HG02798 (cell line): Measurements from ENCODE around the gene RPL13A.

Source experiments
- ATAC-seq: cut with Tn5 transposase; IDR thresholded peaks from one replicate; pipeline ENCODE4 v1.9.1; 2021; ENCODE audit warnings: mild to moderate bottlenecking; ENCODE audit not compliant: unreplicated experiment, poor library complexity

The RPL13A gene

GRCh38 chr19:49475995-49476880 is 11.2 kb upstream of the RPL13A start:
- ATAC-seq: no peak

DNA sequence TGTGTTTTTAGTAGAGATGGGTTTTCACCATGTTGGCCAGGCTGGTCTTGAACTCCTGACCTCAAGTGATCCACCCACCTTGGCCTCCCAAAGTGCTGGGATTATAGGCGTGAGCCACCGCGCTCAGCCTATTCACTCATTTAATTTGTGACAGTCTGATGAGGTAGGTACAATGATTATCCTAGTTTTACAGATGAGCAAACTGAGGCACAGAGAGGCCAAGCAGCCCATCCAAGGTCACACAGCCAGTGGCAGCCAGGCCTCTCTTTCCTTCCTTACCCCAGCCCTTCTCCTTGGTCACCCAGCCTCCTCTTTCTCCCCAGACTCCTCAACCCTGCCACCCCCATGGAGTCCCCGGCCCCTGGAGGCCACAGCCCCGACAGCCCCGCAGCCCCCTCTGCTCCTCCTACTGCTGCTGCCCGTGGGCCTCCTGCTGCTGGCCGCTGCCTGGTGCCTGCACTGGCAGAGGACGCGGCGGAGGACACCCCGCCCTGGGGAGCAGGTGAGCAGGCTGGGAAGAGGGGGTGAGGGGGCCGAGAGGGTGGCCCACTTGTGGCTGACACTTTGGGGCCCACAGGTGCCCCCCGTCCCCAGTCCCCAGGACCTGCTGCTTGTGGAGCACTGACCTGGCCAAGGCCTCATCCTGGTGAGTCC is 7.3 kb upstream of the RPL13A start:
- no peak for ATAC-seq

DNA sequence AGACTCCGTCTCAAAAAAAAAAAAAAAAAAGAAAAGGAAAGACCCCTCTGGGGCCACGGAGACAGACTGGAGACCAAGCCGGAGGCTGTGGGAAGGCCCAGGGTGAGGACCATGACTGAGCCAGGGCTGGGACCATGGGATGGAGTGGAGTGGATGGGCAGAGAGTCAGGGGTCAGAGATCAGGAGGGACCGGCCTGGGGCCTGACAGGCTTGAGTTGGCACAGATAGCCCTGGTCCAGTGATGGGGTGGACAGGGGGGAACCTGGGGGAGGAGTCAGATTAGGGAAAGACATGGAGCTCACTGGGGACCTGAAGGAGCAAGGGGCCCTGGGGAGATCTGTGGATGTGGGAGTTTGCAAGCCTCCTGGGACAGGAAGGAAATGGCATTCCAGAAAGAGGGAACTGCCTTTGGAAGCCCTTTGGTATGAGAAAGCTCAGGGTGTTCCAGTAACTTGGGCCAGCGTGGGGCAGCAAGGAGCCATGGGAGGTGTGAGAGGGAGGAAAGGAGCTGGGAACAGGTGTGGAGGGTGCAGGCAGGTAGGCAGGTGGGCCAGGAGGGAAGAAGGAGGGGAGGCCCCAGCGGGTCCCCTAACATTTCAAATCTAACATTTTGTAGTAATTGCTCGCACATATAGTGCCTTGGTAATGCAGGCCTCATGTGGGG is 6.3 kb upstream of the RPL13A start:
- ATAC-seq: no peak

GRCh38 chr19:49486232-49486631 is 1.2 kb upstream of the RPL13A start:
- ATAC-seq: no peak

DNA sequence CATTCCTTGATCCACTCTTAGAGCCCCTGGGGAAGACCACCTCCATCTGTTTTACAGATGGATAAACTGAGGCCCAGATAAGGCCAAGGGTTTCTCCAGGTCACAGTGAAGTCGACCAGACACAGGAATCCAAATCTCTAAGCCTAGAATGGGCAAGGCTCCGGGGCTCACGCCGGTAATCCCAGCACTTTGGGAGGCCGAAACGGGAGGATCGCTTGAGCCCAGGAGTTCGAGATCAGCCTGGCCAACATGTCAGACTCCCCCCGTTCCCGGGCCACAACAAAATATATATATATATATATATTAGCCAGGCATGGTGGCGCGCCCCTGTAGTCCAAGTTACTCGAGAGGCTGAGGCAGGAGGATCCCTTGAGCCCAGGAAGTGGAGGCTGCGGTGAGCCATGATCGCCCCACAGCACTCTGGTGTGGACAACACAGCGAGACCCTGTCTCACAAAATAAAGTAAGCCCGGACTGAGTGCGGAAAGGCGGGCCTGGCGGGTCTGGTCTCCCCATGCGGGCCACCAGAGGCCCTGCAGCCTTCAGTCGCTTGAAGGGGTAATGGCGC is 615 bp upstream of the RPL13A start:
- ATAC-seq: no peak

DNA sequence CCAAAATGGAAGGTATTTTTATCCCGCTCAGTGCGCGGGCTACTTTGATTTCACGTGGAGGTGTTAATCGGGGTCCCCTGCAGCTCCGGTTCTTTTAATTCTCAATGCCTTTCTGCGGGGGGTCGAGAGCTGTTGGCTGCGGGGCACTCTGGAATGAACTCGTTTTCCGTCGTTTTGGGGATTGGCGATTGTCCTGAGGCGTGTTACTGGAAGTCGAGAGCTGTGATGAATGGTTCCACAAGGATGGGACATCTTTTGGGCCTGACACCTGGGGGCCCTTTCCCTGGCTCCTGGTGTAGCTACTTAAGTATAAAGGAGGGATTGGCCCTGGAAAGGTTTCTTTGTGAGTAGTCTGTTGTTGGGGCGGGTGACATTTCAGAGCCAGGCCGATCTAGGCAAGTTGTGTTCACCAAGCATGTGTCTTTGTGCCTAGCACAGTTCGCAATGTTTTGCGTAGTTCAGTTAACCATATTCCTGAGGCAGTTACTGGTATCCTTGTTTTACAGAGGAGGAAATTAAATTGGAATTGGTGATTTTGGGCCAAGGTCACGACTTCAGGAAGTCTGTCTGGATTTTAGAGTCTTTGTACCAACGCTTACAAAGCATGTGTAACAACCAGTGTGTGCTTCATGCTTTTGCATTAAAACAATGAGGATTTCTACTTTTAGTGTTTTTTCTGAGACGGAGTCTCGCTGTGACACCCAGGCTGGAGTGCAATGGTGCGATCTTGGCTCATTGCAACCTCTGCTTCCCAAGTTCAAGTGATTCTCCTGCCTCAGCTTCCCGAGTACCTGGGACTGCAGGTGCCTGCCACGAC is 846 bp downstream of the RPL13A start:
- ATAC-seq: no peak

GRCh38 chr19:49488863-49489537 is 1.6 kb downstream of the RPL13A start:
- ATAC-seq: no peak

- no peak for ATAC-seq
These were observed 2.3 kb downstream of the RPL13A start for GRCh38 chr19:49489601-49490167.

DNA sequence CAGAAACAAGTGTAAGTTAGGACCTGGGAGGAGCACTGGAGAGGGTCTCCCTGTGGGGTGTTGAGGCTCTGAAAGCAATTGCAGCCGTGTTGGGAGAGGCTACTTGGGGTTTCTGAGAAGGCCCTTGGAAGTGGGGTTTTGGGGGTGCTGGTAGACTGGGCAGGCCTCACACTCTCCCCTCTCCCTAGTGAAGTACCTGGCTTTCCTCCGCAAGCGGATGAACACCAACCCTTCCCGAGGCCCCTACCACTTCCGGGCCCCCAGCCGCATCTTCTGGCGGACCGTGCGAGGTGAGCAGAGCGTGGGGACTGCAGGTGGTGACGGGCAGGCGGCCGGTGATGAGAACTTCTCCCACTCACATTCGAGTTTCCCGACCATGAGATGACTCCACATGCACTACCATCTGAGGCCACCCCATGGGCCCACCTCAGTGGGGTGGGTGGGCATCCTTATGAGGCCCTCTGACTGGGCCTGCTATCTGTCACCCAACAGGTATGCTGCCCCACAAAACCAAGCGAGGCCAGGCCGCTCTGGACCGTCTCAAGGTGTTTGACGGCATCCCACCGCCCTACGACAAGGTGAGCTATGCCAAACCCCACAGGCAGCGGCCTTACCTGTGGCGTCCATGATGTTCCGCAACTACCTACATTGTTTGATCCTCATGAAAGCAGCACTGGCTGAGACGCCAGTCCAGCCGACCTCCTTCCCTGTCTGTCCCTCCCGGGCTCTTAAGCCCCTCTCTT is 3.0 kb downstream of the RPL13A start:
- no peak for ATAC-seq

GRCh38 chr19:49491030-49491803 is 3.8 kb downstream of the RPL13A start:
- no peak for ATAC-seq

GRCh38 chr19:49491804-49492572 is 4.6 kb downstream of the RPL13A start:
- no peak for ATAC-seq

DNA sequence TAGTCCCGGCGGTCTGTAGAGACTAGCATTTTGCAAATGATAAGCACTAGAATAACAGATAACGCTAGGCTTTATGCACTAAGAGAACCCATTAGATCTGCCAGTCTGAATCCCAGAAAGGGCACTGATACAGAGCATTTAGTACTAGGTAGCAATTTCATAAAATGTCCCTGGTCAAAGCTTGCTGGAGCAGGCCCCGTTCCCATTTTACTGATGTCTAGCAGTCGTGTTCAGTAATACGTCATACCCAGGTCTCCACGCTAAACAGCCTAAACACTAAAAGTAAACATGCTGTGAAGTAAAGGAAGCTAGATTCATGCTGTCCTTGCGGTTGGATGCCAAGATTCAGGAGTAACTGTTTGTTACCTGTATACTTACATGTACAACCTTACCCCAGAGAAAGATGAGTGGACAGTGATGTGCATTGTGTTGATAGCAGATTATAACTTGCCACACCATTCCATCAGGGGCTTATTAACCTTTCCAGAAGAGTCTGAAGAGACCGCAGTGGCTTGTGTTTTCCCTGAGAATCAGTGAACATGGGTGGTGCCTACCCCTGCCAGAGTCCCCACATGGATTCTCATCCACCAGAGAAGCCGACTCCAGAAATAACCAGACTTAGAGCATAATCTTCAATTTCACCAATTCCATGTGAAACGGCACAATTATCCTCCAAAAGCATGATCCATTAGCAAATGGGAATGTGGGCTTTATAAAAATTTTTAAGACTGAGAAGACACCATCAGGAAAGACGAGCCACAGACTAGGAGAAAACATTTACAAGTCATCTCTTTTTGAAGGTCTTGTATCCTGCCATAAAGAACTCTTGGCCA is 5.4 kb downstream of the RPL13A start:
- no peak for ATAC-seq

GRCh38 chr19:49496574-49497008 is 9.2 kb downstream of the RPL13A start:
- no peak for ATAC-seq

DNA sequence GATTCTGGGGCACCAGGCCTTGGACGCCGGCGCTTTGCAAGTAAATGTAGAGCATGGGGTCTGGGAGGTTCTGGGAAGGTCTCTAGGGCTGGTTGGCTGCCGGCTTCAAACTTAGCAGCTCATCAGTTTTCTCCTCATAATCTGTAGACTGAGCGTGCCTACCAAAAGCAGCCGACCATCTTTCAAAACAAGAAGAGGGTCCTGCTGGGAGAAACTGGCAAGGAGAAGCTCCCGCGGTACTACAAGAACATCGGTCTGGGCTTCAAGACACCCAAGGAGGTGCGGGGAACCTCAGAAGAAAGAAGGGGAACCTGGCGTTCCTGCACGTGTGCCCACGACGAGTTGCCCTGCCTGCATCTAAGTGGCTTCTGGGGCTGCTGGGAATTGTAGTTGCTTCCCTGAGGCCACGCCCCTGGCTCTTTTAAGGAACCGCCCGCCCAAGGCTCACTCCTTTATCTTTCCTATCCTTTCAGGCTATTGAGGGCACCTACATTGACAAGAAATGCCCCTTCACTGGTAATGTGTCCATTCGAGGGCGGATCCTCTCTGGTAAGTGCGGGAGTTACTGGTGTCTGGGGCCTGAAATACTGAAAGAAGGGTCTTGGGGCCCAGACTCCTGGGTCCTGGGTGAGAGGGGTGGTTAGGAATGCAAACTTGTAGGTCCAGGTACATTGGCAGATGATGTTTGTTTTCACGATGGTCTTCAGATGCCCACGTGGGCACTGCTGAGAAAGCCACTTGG is 9.8 kb downstream of the RPL13A start:
- no peak for ATAC-seq

DNA sequence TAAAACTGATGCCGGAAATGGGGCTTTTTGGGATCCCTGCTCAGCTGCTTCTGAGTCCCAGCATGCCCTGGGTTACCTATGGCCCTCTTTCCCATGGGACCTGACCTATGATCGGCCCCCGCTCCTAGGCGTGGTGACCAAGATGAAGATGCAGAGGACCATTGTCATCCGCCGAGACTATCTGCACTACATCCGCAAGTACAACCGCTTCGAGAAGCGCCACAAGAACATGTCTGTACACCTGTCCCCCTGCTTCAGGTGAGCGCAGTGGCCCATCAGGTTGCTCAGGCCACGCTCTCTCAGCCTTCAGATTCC is 10.3 kb downstream of the RPL13A start:
- ATAC-seq: no peak

- no peak for ATAC-seq
These were observed 11.1 kb downstream of the RPL13A start for GRCh38 chr19:49498475-49498874.
